Measurements from ENCODE around the gene REN. TPM values are rescaled to one million over a fixed set of nuclear protein-coding genes. Genes with fewer than 3 reads are reported as not detected.

Gene REN
- total and polyA plus RNA-seq, 9 of the 15 experiments (the other 6 are each of a cell fraction or from before 2014, with no cell fraction given): 1.7 to 9.9 (median 3.1) TPM

GRCh38 chr1:204162494-204163074 is 3.6 kb downstream of the REN start (continued):
- no peak for TF ChIP-seq FOXK1 (CRISPR knock-in tag; IDR thresholded peaks at IDR 0.05; ENCODE audit: borderline replicate concordance)
- TF ChIP-seq ARNT (IDR thresholded peaks at IDR 0.05): 0 out of 4 replicates have a peak, but pooled peaks of 1 of the 2 experiments have one; percentile 27
- TF ChIP-seq, protein P1, sequence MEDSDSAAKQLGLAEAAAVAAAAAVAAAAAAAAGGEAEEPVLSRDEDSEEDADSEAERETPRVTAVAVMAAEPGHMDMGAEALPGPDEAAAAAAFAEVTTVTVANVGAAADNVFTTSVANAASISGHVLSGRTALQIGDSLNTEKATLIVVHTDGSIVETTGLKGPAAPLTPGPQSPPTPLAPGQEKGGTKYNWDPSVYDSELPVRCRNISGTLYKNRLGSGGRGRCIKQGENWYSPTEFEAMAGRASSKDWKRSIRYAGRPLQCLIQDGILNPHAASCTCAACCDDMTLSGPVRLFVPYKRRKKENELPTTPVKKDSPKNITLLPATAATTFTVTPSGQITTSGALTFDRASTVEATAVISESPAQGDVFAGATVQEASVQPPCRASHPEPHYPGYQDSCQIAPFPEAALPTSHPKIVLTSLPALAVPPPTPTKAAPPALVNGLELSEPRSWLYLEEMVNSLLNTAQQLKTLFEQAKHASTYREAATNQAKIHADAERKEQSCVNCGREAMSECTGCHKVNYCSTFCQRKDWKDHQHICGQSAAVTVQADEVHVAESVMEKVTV (CRISPR knock-in tag; IDR thresholded peaks at IDR 0.05): peak; percentile 99
- no peak for TF ChIP-seq ELF4 (CRISPR knock-in tag; IDR thresholded peaks at IDR 0.05)
- TF ChIP-seq MEIS2 (IDR thresholded peaks at IDR 0.05; ENCODE audit: partially characterized antibody): peak; percentile 43
- TF ChIP-seq, protein P2, sequence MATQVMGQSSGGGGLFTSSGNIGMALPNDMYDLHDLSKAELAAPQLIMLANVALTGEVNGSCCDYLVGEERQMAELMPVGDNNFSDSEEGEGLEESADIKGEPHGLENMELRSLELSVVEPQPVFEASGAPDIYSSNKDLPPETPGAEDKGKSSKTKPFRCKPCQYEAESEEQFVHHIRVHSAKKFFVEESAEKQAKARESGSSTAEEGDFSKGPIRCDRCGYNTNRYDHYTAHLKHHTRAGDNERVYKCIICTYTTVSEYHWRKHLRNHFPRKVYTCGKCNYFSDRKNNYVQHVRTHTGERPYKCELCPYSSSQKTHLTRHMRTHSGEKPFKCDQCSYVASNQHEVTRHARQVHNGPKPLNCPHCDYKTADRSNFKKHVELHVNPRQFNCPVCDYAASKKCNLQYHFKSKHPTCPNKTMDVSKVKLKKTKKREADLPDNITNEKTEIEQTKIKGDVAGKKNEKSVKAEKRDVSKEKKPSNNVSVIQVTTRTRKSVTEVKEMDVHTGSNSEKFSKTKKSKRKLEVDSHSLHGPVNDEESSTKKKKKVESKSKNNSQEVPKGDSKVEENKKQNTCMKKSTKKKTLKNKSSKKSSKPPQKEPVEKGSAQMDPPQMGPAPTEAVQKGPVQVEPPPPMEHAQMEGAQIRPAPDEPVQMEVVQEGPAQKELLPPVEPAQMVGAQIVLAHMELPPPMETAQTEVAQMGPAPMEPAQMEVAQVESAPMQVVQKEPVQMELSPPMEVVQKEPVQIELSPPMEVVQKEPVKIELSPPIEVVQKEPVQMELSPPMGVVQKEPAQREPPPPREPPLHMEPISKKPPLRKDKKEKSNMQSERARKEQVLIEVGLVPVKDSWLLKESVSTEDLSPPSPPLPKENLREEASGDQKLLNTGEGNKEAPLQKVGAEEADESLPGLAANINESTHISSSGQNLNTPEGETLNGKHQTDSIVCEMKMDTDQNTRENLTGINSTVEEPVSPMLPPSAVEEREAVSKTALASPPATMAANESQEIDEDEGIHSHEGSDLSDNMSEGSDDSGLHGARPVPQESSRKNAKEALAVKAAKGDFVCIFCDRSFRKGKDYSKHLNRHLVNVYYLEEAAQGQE (IDR thresholded peaks at IDR 0.05; ENCODE audit: borderline replicate concordance): peak; percentile 88
- TF ChIP-seq, protein P2 (CRISPR knock-in tag; IDR thresholded peaks at IDR 0.05; ENCODE audit: low read depth): peak; percentile 48; the same call in 1 of the 2 replicates
- TF ChIP-seq RAD21 (CRISPR knock-in tag; conservative IDR thresholded peaks at IDR 0.05 in 1 of 2, IDR thresholded peaks at IDR 0.05 in 1 of 2): peak; percentile 99 to 100
- TF ChIP-seq STAT5A (IDR thresholded peaks at IDR 0.05; ENCODE audit: borderline replicate concordance, low read length): no peak
- TF ChIP-seq ZNF165 (CRISPR knock-in tag; IDR thresholded peaks at IDR 0.05; ENCODE audit: borderline replicate concordance): no peak
- TF ChIP-seq MTA3 (IDR thresholded peaks at IDR 0.05; ENCODE audit: borderline replicate concordance): peak; percentile 42; the same call in 1 of the 2 replicates
- peak; percentile 80 for TF ChIP-seq CC2D1A (IDR thresholded peaks at IDR 0.05)
- TF ChIP-seq ZNF639 (CRISPR knock-in tag; conservative IDR thresholded peaks at IDR 0.05 in 1 of 2, IDR thresholded peaks at IDR 0.05 in 1 of 2): peak in 1 of 2 experiments; percentile 47; a peak in 1 of 4 replicates
- TF ChIP-seq GABPB1 (CRISPR knock-in tag; IDR thresholded peaks at IDR 0.05): peak; percentile 39; the same call in 1 of the 2 replicates
- TF ChIP-seq, protein P3, sequence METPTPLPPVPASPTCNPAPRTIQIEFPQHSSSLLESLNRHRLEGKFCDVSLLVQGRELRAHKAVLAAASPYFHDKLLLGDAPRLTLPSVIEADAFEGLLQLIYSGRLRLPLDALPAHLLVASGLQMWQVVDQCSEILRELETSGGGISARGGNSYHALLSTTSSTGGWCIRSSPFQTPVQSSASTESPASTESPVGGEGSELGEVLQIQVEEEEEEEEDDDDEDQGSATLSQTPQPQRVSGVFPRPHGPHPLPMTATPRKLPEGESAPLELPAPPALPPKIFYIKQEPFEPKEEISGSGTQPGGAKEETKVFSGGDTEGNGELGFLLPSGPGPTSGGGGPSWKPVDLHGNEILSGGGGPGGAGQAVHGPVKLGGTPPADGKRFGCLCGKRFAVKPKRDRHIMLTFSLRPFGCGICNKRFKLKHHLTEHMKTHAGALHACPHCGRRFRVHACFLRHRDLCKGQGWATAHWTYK (CRISPR knock-in tag; IDR thresholded peaks at IDR 0.05): no peak

Data from K562 (cell line).